ENCODE results near the gene TRIM9. TPM values are rescaled to one million over a fixed set of nuclear protein-coding genes. Genes with fewer than 3 reads are reported as not detected.

The TRIM9 gene
- total and polyA plus RNA-seq, 9 of the 15 experiments (the other 6 are each of a cell fraction or from before 2014, with no cell fraction given), result 0.03 to 0.15 (median 0.04) TPM; not detected in 4

DNA sequence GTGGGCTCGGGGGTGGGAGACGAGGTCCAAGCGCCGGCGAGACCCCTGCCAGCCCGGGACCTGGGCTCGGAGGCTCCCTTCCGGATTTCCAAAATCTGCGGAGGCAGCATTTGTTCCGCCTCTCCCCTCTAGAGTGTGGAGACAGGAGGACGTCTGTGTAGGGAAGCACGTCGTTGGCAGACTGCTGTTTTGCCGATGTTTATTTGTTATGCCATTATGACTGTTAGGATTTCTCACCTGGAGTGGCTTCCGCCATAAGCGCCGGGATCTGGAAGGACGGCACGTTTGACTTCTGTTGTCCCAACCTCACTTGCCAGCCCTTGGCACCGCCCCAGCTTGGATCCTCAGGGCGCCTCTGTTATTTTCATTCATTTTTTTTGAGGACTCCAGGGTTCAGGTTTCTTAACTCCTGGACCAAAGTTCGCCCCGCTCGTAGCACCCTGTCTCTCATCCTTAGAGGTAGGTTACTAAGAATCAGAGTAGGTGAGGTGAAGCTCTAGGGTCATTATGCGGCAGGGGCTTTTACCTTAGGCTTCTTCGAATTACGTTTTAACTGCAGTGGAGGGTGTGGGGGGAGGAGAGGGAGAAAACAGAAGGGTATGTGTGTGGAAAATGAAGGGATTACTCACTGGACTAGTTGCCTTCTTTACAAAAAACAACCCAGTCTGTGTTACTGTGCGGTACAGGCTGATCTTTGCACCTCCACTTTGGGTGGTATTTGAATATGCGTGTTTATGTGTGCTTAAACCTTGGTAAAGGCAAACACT lies 150.1 kb downstream of the TRIM9 start (continued):
- TF ChIP-seq ZNF175 (CRISPR knock-in tag; IDR thresholded peaks at IDR 0.05; ENCODE audit: low read depth), result no peak
- no peak for TF ChIP-seq TAF1 (IDR thresholded peaks at IDR 0.05; ENCODE audit: control insufficient read depth, extremely low read depth, insufficient read depth, low read length, severe bottlenecking)
- no peak for TF ChIP-seq ZNF431 (CRISPR knock-in tag; IDR thresholded peaks at IDR 0.05)
- 0 out of 2 replicates have a peak, but pooled peaks have one; percentile 6 for TF ChIP-seq L3MBTL2 (IDR thresholded peaks at IDR 0.05)

DNA sequence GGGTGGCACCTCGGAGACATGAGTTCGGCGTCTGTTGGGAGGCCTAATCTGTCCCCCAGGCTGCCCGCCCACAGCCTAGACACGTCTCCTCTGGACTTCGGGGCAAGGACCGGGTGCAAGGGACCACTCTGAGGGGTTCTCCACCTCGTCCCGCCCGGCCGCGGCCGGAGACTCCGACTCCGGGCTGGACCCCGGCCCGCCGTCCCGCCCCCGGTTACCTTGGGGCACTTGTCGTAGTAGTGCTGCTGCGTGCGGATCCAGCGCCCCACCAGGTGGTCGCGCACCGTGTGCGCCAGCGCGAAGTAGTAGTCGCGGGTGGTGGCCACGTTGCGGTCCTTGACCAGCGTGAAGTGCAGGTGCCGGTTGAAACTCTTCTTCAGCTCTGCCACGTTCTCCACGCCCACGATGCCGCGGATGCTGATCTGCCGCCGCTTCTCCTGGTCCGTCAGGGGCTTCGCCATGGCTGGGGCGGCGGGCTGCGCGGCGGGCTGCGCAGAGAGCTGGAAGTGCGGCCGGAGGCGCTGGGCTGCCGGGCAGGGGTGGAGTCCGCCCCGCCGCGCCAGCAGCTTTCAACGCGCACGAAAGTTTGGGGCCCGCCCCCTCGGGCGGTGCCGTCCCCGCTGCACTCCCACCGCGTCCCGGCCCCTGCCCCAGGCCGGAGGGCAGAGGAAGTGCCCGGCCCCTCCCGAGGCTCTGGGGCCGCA lies 150.8 kb downstream of the TRIM9 start, which contains the start of gene PYGL:
Gene PYGL, minus strand, starts transcription at position 541 of the 704 bp plus-strand sequence. Its CDS starts 80 bp downstream, at position 461.
- intact Hi-C loops (cut with micrococcal nuclease) (no loop called here), in situ Hi-C loops (cut with MboI) (no loop called here)
- ChIA-PET CTCF (ENCODE audit: low intra/inter-chr PET ratio) (no interaction called here), POLR2A (interaction anchor here (0.6 to 1.5 kb wide), 10 partner anchors 9 to 614 kb away, joined by 3 to 5 read pairs (median 4); no protein-coding TSS in a partner anchor)
- H3K36me3 ChIP-seq (ENCODE audit: control insufficient read depth, insufficient read depth, low read length), result peaks cover 9% of the 10 kb centered on the region; the same call in 2 of the 3 replicates
- BruUV-seq (replicated peaks), result TSS peak; percentile 65
- peak within 1 kb of the TSS; percentile 67 for H3K4me3 ChIP-seq
- H3K9me1 ChIP-seq (ENCODE audit: control insufficient read depth, insufficient read depth, low read length), result no peaks in the 10 kb centered on the region
- H3K27ac ChIP-seq (ENCODE audit: extremely low read depth, low read depth, low read length), result peak within 1 kb of the TSS; percentile 64
- DNase-seq (ENCODE audit: extremely low read depth in 1 of 4, low spot score in 3 of 4), result peak; percentile 67 to 72 (median 70)
- peak within 1 kb of the TSS; percentile 88 for H2AFZ ChIP-seq (ENCODE audit: low read depth, low read length)
- peak; percentile 94 for ATAC-seq
- peak within 1 kb of the TSS; percentile 79 for H3K4me2 ChIP-seq (ENCODE audit: insufficient read depth, low read length)
- H3K4me1 ChIP-seq (replicated peaks in 1 of 2; ENCODE audit: control insufficient read depth in 2 of 2, insufficient read depth in 2 of 2, low read length in 2 of 2), result peaks cover 0 to 18% of the 10 kb centered on the region in 2 experiments; a peak in 3 of 5 replicates
- peaks cover 16% of the 10 kb centered on the region; the same call in 2 of the 3 replicates for H3K79me2 ChIP-seq (ENCODE audit: control insufficient read depth, insufficient read depth, low read length)
- peak within 1 kb of the TSS; percentile 79 to 96 for H3K9ac ChIP-seq (ENCODE audit: insufficient read depth in 1 of 2, low read depth in 2 of 2, low read length in 2 of 2)
- under 1% methylated on average over 39 of the region's 74 CpGs for WGBS (ENCODE audit: insufficient coverage, low coverage, missing lambda C conversion rate)
- H3K27me3 ChIP-seq (ENCODE audit: control insufficient read depth in 2 of 2, insufficient read depth in 2 of 2, low read length in 2 of 2), result no peaks in the 10 kb centered on the region
- H3K9me3 ChIP-seq (replicated peaks; ENCODE audit: control insufficient read depth, insufficient read depth, low read depth, low read length), result no peaks in the 10 kb centered on the region
- H4K20me1 ChIP-seq (replicated peaks; ENCODE audit: control insufficient read depth, insufficient read depth, low read length), result no peaks in the 10 kb centered on the region
- FAIRE-seq, result no peak
- TF ChIP-seq ZNF592 (IDR thresholded peaks at IDR 0.05) (0 out of 2 replicates have a peak, but pooled peaks have one; percentile 47), THRAP3 (IDR thresholded peaks at IDR 0.05; ENCODE audit: borderline replicate concordance) (no peak), GABPA (tag; conservative IDR thresholded peaks at IDR 0.05; ENCODE audit: low read depth) (no peak), CEBPB (tag; IDR thresholded peaks at IDR 0.05) (no peak), SRSF3 (IDR thresholded peaks at IDR 0.05; ENCODE audit: insufficient read depth, low read length) (no peak), ZZZ3 (IDR thresholded peaks at IDR 0.05) (no peak), MYNN (IDR thresholded peaks at IDR 0.05) (no peak), MYNN (CRISPR knock-in tag; IDR thresholded peaks at IDR 0.05) (no peak)
- TF ChIP-seq, protein P1, sequence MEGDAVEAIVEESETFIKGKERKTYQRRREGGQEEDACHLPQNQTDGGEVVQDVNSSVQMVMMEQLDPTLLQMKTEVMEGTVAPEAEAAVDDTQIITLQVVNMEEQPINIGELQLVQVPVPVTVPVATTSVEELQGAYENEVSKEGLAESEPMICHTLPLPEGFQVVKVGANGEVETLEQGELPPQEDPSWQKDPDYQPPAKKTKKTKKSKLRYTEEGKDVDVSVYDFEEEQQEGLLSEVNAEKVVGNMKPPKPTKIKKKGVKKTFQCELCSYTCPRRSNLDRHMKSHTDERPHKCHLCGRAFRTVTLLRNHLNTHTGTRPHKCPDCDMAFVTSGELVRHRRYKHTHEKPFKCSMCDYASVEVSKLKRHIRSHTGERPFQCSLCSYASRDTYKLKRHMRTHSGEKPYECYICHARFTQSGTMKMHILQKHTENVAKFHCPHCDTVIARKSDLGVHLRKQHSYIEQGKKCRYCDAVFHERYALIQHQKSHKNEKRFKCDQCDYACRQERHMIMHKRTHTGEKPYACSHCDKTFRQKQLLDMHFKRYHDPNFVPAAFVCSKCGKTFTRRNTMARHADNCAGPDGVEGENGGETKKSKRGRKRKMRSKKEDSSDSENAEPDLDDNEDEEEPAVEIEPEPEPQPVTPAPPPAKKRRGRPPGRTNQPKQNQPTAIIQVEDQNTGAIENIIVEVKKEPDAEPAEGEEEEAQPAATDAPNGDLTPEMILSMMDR (IDR thresholded peaks at IDR 0.05 in 2 of 3, conservative IDR thresholded peaks at IDR 0.05 in 1 of 3; ENCODE audit: insufficient read depth in 2 of 3, low read depth in 1 of 3, low read length in 3 of 3), result 0 out of 6 replicates have a peak, but pooled peaks of 1 of the 3 experiments have one; percentile 0

All from K562 (cell line).